Liver (tissue), 9 donors: ENCODE measurements around the gene RPP25L. TPM values are rescaled to one million over a fixed set of nuclear protein-coding genes. Genes with fewer than 3 reads are reported as not detected.
A peak's percentile ranks its signal among the peaks of the same experiment; 100 is the strongest.

Experiments used
- DNase-seq: peaks from one replicate; pipeline ENCODE4 v3.0.0-alpha.2; 2017; ENCODE audit warnings: low spot score
- H3K27ac ChIP-seq, 2 donors: one replicate each; pipeline ENCODE4 v1.7.0; 2013; ENCODE audit warnings: inconsistent platforms in 2 of 2, low read length in 2 of 2, control low read depth in 1 of 2, low read depth in 1 of 2, mild to moderate bottlenecking in 1 of 2
- H3K27me3 ChIP-seq, 4 donors: one replicate each; pipeline versions ENCODE4 v1.6.1 to v1.7.0; 2013; ENCODE audit warnings: low read length in 3 of 4, inconsistent platforms in 1 of 4, mild to moderate bottlenecking in 1 of 4, moderate library complexity in 1 of 4; ENCODE audit not compliant: control insufficient read depth in 4 of 4, insufficient read depth in 4 of 4
- H3K36me3 ChIP-seq, 4 donors: one replicate each; pipeline versions ENCODE4 v1.6.1 to v1.7.0; 2013; ENCODE audit warnings: low read length in 3 of 4, mild to moderate bottlenecking in 3 of 4, low read depth in 1 of 4, moderate library complexity in 1 of 4; ENCODE audit not compliant: control insufficient read depth in 4 of 4, insufficient read depth in 3 of 4
- H3K4me1 ChIP-seq, 4 donors: one replicate each; pipeline versions ENCODE4 v1.6.1 to v1.7.0; 2013; ENCODE audit warnings: low read length in 3 of 4, mild to moderate bottlenecking in 3 of 4, moderate library complexity in 1 of 4; ENCODE audit not compliant: control insufficient read depth in 4 of 4, insufficient read depth in 4 of 4
- H3K4me3 ChIP-seq, 3 donors: one replicate each; pipeline versions ENCODE4 v1.6.1 to v1.7.0; 2013; ENCODE audit warnings: low read length in 3 of 3, control low read depth in 1 of 3, low read depth in 1 of 3, mild to moderate bottlenecking in 1 of 3
- H3K9ac ChIP-seq, 2 donors: one replicate each; pipeline ENCODE4 v1.7.0; 2013; ENCODE audit warnings: low read length in 2 of 2, mild to moderate bottlenecking in 2 of 2, moderate library complexity in 2 of 2, control low read depth in 1 of 2, low read depth in 1 of 2
- H3K9me3 ChIP-seq, 4 donors: one replicate each; pipeline versions ENCODE4 v1.6.1 to v1.7.0; 2013; ENCODE audit warnings: low read length in 3 of 4; ENCODE audit not compliant: control insufficient read depth in 4 of 4
- ATF3 ChIP-seq: IDR thresholded peaks from 2 replicates; pipeline ENCODE4 v1.6.1; 2016; ENCODE audit warnings: antibody characterized with exemption
- CTCF ChIP-seq: fragments of 150-350 bp; IDR thresholded peaks from 2 replicates; pipeline ENCODE4 v1.5.1; 2017; ENCODE audit warnings: improper control_type of control experiment, low read depth, low read length; ENCODE audit not compliant: missing input control
- EGR1 ChIP-seq, 2 donors: IDR thresholded peaks; 2 replicates each; pipeline ENCODE4 v1.6.1; 2016 to 2018; ENCODE audit warnings: antibody characterized with exemption in 2 of 2, low read depth in 2 of 2
- FOXA1 ChIP-seq: IDR thresholded peaks from 2 replicates; pipeline ENCODE4 v1.6.1; 2016; ENCODE audit warnings: antibody characterized with exemption
- FOXA2 ChIP-seq: IDR thresholded peaks from 2 replicates; pipeline ENCODE4 v1.6.1; 2016; ENCODE audit warnings: antibody characterized with exemption
- GABPA ChIP-seq, 2 donors: IDR thresholded peaks in 1 of 2; conservative IDR thresholded peaks in 1 of 2; 2 replicates each; pipeline ENCODE4 v1.6.1; 2016; ENCODE audit warnings: antibody characterized with exemption in 2 of 2, mild to moderate bottlenecking in 1 of 2, moderate library complexity in 1 of 2
- HNF4A ChIP-seq, 2 donors: conservative IDR thresholded peaks; 2 replicates each; pipeline ENCODE4 v1.6.1; 2016; ENCODE audit warnings: antibody characterized with exemption in 2 of 2, mild to moderate bottlenecking in 2 of 2
- HNF4G ChIP-seq: IDR thresholded peaks from 2 replicates; pipeline ENCODE4 v1.6.1; 2016; ENCODE audit warnings: antibody characterized with exemption
- JUND ChIP-seq, 2 donors: IDR thresholded peaks; 2 replicates each; pipeline ENCODE4 v1.6.1; 2016; ENCODE audit warnings: antibody characterized with exemption in 2 of 2
- NR2F2 ChIP-seq: IDR thresholded peaks from 2 replicates; pipeline ENCODE4 v1.6.1; 2016; ENCODE audit warnings: antibody characterized with exemption
- RAD21 ChIP-seq, 2 donors: IDR thresholded peaks; 2 replicates each; pipeline ENCODE4 v1.6.1; 2016; ENCODE audit warnings: antibody characterized with exemption in 2 of 2, mild to moderate bottlenecking in 2 of 2
- REST ChIP-seq: IDR thresholded peaks from 2 replicates; pipeline ENCODE4 v1.6.1; 2016; ENCODE audit warnings: antibody characterized with exemption, mild to moderate bottlenecking
- RXRA ChIP-seq, 2 donors: IDR thresholded peaks; 2 replicates each; pipeline ENCODE4 v1.6.1; 2017 to 2018; ENCODE audit warnings: antibody characterized with exemption in 2 of 2, mild to moderate bottlenecking in 1 of 2
- SP1 ChIP-seq: IDR thresholded peaks from 2 replicates; pipeline ENCODE4 v1.6.1; 2018; ENCODE audit warnings: antibody characterized with exemption, mild to moderate bottlenecking
- TAF1 ChIP-seq: conservative IDR thresholded peaks from 2 replicates; pipeline ENCODE4 v1.6.1; 2016; ENCODE audit warnings: antibody characterized with exemption, mild to moderate bottlenecking
- YY1 ChIP-seq: IDR thresholded peaks from 2 replicates; pipeline ENCODE4 v1.6.1; 2016; ENCODE audit warnings: antibody characterized with exemption, mild to moderate bottlenecking
- polyA plus RNA-seq, 2 donors: library from polyadenylated mRNA; stranded (reverse) in 1 of 2; unstranded in 1 of 2; fragments of 200-250 nt in 1 of 2; fragments of >200 nt in 1 of 2; fragmentation: Nextera tagmentation in 1 of 2; extraction: Ambion mirVana in 1 of 2; gene quantifications; one replicate each; pipeline versions ENCODE4 v1.2.1 to v1.2.3, GENCODE V29; 2013 to 2015
- total RNA-seq, 2 donors: library from RNA; depleted of rRNA; stranded (reverse); fragments of >200 nt; gene quantifications; one replicate each; pipeline ENCODE4 v1.2.3, GENCODE V29; 2014
- TF ChIP-seq, protein P1 (sequence below): IDR thresholded peaks from 2 replicates; pipeline ENCODE4 v1.6.1; 2016; ENCODE audit warnings: antibody characterized with exemption
- TF ChIP-seq, protein P2 (sequence below): IDR thresholded peaks from 2 replicates; pipeline ENCODE4 v1.6.1; 2016; ENCODE audit warnings: antibody characterized with exemption
- donor health status: healthy.
- donor health status: healthy.
- donor health status: healthy.
- donor health status: healthy.
- donor health status: healthy.

RPP25L gene
- total and polyA plus RNA-seq, 4 donors: 18.6 to 33.4 (median 24.2) TPM

DNA sequence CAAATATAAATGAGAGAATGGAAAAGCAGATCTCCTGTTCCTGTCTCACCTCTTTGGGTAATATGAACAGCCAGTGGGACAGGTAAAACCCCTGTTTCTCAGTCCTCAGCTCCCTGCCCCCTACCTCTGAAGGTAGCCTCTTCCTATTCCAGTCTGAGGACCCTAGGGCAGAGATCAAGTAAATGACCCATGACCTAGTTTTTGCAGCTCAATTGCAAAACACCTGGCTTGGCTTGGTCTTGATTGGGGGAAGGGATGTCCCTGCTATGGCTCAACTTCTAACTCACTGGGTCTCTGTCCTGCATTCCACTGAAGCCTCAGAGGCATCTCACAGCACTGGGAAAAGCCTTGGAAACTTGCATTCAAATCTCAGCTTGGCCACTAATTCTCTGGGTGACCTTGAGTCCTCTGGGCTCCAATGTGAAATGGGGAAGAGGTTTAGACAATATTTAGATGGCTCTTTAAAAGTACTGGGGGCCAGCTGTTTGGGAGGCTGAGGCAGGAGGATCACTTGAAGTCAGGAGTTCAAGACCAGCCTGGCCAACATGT, 32.9 kb upstream of the RPP25L start:
- Histone ChIP-seq H3K9me3 (no peaks in the 10 kb centered on the region), H3K4me3 (no peak overlapping the region), H3K36me3 (peaks cover 0 to 15% (median 10%) of the 10 kb centered on the region in 4 donors), H3K9ac (peak overlapping the region in 1 of 2 donors; percentile 30), H3K27ac (peak overlapping the region; percentile 65 to 94), H3K27me3 (no peaks in the 10 kb centered on the region), H3K4me1 (peaks cover 20 to 67% (median 57%) of the 10 kb centered on the region in 4 donors)
- TF ChIP-seq EGR1 (IDR thresholded peaks at IDR 0.05; ENCODE audit: low read depth in 2 of 2) (peak in 1 of 2 donors; percentile 76), SP1 (peak; percentile 100), TAF1 (no peak), RXRA (IDR thresholded peaks at IDR 0.05) (peak; percentile 99), FOXA2 (peak; percentile 58), FOXA1 (peak; percentile 20), JUND (IDR thresholded peaks at IDR 0.05) (peak; percentile 56 to 95), HNF4G (peak; percentile 99), NR2F2 (peak; percentile 88), RAD21 (IDR thresholded peaks at IDR 0.05) (peak; percentile 31 to 33), GABPA (IDR thresholded peaks at IDR 0.05 in 1 of 2, conservative IDR thresholded peaks at IDR 0.05 in 1 of 2) (peak in 1 of 2 donors; percentile 62), YY1 (peak; percentile 55), HNF4A (conservative IDR thresholded peaks at IDR 0.05) (peak; percentile 100), ATF3 (no peak), REST (peak; percentile 88), CTCF (no peak)
- TF ChIP-seq, protein P1, sequence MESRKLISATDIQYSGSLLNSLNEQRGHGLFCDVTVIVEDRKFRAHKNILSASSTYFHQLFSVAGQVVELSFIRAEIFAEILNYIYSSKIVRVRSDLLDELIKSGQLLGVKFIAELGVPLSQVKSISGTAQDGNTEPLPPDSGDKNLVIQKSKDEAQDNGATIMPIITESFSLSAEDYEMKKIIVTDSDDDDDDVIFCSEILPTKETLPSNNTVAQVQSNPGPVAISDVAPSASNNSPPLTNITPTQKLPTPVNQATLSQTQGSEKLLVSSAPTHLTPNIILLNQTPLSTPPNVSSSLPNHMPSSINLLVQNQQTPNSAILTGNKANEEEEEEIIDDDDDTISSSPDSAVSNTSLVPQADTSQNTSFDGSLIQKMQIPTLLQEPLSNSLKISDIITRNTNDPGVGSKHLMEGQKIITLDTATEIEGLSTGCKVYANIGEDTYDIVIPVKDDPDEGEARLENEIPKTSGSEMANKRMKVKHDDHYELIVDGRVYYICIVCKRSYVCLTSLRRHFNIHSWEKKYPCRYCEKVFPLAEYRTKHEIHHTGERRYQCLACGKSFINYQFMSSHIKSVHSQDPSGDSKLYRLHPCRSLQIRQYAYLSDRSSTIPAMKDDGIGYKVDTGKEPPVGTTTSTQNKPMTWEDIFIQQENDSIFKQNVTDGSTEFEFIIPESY: peak; percentile 67
- TF ChIP-seq, protein P2, sequence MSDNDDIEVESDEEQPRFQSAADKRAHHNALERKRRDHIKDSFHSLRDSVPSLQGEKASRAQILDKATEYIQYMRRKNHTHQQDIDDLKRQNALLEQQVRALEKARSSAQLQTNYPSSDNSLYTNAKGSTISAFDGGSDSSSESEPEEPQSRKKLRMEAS: peak; percentile 74
- DNase-seq: no peak
